GM18873 (cell line): ENCODE results near the gene YIPF2.
"Not testable (repeated sequence)": the region's sequence is repeated elsewhere in the genome, so short reads cannot be mapped to it uniquely, and the experiment has no call there.

Experiments used
- ATAC-seq: cut with Tn5 transposase; IDR thresholded peaks from one replicate; pipeline ENCODE4 v1.9.1; 2021; ENCODE audit warnings: mild to moderate bottlenecking, moderate library complexity, moderate number of reproducible peaks; ENCODE audit not compliant: unreplicated experiment, low FRiP score

YIPF2 gene

GRCh38 chr19:10943412-10943811 is 15.0 kb upstream of the YIPF2 start:
- not testable (repeated sequence) for ATAC-seq

- not testable (repeated sequence) for ATAC-seq
Observed at GRCh38 chr19:10941649-10942048, 13.2 kb upstream of the YIPF2 start.

GRCh38 chr19:10936661-10937084 is 8.2 kb upstream of the YIPF2 start:
- ATAC-seq = no peak

GRCh38 chr19:10935371-10936059 is 7.1 kb upstream of the YIPF2 start:
- ATAC-seq = no peak

- no peak for ATAC-seq
Observed at GRCh38 chr19:10929402-10929794, 959 bp upstream of the YIPF2 start.

- ATAC-seq = no peak
Observed at GRCh38 chr19:10927730-10928562, 493 bp downstream of the YIPF2 start.

- ATAC-seq = no peak
Observed at GRCh38 chr19:10924597-10924996, 3.8 kb downstream of the YIPF2 start.

- no peak for ATAC-seq
Observed at GRCh38 chr19:10923260-10924112, 5.0 kb downstream of the YIPF2 start.

GRCh38 chr19:10922638-10923014 is 5.8 kb downstream of the YIPF2 start:
- ATAC-seq = no peak

GRCh38 chr19:10921910-10922637 is 6.4 kb downstream of the YIPF2 start:
- ATAC-seq = no peak

GRCh38 chr19:10921199-10921909 is 7.1 kb downstream of the YIPF2 start:
- ATAC-seq = no peak

- no peak for ATAC-seq
Observed at GRCh38 chr19:10920781-10921180, 7.7 kb downstream of the YIPF2 start.

GRCh38 chr19:10920288-10920655 is 8.2 kb downstream of the YIPF2 start:
- no peak for ATAC-seq

- ATAC-seq = no peak
Observed at GRCh38 chr19:10919352-10920287, 8.8 kb downstream of the YIPF2 start.

- ATAC-seq = no peak
Observed at GRCh38 chr19:10918359-10918758, 10.1 kb downstream of the YIPF2 start.

- ATAC-seq = no peak
Observed at GRCh38 chr19:10916602-10917001, 11.8 kb downstream of the YIPF2 start.

- ATAC-seq = no peak
Observed at GRCh38 chr19:10915130-10916091, 13.0 kb downstream of the YIPF2 start.
